Eye (tissue), 1 donor: ENCODE measurements around the gene RGMA.
"Not testable (repeated sequence)": the region's sequence is repeated elsewhere in the genome, so short reads cannot be mapped to it uniquely, and the experiment has no call there.

Experiments used
- DNase-seq: peaks from one replicate; pipeline ENCODE4 v3.0.0-alpha.2; 2015

Gene RGMA

GRCh38 chr15:93065641-93066045 is 23.4 kb downstream of the RGMA start:
- DNase-seq = no peak

- no peak for DNase-seq
Observed at GRCh38 chr15:93063796-93064690, 25.0 kb downstream of the RGMA start.

DNA sequence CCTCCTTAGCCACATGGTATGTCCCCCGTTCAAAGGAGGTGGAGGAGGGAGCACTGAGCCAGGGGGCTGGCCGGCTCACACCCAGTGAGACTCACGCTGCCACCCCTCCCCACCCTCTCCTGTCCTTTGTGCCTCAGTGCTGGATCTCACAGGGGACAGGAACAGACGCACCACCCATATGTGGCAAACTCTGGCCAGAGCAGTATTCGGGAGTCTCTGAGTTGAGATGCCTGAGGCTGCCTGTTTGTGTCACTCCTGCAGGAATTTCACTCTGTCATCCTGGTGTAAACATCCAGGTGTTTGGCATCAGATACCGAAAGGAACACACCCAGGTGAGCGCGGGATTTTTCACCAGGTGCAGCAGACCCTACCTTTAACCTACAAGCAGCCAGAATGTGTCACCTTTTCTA is 25.7 kb downstream of the RGMA start:
- DNase-seq = no peak

- DNase-seq = not testable (repeated sequence)
Observed at GRCh38 chr15:93062628-93063261, 26.3 kb downstream of the RGMA start.

- DNase-seq = peak; percentile 36
Observed at GRCh38 chr15:93060336-93061248, 28.4 kb downstream of the RGMA start.

- DNase-seq = no peak
Observed at GRCh38 chr15:93059442-93059841, 29.6 kb downstream of the RGMA start.

- DNase-seq = no peak
Observed at GRCh38 chr15:93058904-93059427, 30.0 kb downstream of the RGMA start.

DNA sequence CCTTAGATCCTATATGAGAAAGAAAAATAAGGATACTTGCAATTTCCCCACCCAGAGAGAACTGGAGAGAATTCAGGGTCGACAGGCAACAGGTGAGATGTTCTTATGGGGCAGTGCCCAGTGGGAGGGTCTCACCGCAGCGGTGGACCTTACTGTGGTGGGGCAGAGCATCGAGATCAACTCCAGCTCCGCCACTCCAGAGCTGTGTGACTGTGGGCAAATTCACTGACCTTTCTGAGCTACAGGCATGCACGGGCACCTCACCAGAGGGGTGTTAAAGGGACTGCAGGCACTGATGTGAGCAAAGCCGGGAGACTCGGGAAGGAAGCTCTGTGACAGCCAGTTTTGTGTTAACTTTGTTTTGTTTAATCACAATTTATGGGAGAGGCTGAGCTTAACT is 30.9 kb downstream of the RGMA start:
- no peak for DNase-seq

GRCh38 chr15:93057618-93058017 is 31.4 kb downstream of the RGMA start:
- DNase-seq = no peak

DNA sequence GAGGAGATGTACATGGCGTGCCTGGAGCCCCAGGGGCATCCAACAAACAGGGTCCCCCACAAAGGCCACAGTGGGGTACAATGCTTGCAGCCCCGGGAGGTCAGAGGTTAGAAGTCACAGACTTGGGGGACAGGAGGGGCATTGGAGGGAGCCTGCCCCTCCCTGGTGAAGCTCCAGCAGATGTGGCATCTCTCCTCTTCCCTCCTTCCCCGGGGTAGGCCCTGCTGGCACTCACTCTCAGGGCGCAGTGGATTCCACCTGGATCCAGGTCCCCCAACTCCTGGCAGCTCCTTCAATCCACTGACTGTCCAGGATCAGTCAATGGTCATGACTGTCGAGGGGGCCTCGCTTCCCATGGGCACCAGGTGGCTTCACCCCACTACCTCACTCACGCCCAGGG is 32.2 kb downstream of the RGMA start:
- DNase-seq = no peak

DNA sequence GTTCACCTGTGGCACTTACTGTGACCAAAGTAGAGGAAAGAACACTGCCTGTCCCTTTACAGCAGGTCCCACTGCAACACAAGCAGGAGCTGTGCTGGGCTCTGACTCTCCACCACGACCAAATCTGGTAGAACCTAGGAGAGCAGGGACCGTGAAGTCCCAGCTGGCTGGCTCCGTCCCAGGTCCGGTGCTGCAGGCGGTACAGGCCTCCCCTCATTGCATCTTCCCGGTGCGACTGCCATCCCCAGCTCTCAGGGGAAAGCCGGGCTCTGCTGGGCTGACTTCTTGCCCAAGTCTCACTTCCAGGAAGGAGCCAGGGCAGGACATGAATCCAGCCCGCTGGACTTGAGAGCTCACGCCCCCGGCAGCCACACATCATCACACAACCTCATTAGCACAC is 33.8 kb downstream of the RGMA start:
- no peak for DNase-seq

DNA sequence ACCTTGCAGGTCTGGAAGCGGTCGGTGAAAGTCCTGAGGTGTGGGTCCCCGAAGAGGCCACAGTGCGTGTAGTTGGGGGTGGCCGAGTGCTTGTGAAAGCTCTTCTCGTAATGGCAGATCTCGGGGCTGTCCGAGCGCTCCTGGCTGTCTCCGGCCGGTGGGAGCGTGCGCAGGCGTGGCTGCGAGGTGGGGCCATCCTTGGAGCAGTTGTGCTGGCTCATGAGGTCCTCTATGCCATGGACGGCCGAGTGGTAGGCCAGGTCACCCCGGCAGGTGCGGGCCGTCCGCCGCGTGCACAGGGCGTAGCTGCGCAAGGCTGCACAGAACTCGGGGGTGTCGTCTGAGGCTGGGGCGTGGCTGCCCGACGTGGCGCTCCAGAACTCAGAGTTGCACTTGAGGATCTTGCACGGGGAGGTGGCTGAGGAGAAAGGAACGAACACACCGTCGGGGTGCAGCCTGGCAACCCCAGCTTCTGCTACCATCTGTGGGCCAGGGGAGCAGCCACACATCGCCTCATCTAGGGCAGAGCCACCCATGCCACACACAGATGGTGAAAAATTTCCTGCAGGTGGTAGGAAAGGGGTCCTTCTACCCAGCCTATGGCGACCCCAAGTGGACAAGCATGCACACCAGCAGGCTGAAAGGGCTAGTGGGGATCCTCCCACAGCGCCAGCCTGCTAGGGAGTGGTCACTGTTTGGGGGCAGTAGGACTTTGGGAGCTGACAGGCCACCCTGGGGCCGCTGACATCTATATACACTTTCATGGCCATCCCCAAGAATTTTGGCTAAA is 36.7 kb downstream of the RGMA start:
- no peak for DNase-seq

DNA sequence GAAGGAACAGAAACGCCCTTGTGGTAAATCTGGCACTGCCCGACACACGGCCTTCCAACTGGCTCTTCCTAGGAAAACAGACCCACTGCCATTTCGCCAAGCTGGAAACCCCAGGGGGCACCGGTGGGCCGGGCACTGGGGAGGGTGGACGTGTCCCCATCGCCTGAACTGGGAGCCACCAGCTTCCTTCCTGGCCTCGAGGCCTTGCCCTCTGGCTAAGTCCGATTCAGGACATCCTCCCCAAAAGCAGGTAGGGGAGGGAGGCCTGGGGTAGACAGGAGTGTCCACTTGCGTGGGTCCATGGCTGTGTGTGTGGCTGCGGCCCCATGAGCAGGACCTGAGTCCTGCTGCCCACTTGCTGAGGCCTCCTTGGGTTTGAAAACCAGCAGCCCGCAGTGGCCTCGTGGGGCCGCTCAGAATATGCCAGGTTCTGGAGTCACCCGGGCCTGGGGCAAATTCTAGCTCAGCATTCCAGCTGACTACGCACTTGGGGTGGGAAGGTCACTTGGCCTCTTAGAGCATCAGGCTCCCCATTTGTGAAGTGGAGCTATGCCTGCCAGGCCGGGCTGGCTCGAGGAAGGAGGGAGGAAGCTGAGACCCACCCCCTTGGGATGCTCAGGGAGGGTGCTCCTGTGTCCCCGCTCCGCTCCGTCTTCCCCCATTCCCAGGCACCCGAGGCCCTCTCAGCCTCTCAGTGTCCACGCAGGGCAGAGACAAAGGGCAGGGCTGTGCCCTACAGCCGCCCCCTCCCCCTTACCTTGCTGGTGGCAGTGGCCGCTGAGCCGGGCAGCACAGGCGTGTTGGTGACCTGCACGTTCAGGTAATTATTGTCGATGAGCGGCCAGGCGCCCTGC is 37.5 kb downstream of the RGMA start:
- DNase-seq = no peak

- no peak for DNase-seq
Observed at GRCh38 chr15:93050648-93051047, 38.4 kb downstream of the RGMA start.

DNA sequence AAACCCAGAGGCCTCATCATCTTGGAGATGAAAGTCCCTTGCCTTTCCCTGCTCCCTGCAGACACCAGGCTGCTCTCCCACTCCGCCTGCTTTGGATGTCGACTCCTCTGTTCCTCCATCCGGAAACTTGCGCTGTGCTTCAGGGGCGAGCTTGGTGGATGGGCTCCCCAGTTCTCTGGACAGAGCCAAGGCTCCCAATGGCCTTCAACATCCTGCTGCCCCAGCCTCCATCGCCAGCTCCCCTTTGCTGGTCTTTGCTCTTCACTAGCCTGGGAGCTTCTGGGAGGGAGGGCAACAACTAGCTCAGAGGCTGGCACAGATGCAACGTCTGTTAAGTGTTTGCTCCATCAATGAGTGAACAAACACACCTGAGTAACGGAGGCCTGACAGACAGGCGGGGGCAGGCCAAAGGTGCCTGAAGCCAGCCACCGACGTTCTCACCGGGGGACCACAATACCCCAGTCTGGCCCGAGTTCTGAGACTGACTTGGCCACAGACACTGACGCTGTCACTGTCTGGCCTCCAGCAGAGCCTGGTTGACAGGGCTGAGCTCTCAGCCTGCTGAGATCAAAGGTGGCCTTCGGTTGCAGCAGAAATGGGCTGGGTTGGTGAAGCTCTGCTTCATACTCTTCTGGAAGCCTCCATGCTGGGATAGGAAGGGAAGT is 39.0 kb downstream of the RGMA start:
- no peak for DNase-seq

GRCh38 chr15:93049233-93049632 is 39.8 kb downstream of the RGMA start:
- no peak for DNase-seq

DNA sequence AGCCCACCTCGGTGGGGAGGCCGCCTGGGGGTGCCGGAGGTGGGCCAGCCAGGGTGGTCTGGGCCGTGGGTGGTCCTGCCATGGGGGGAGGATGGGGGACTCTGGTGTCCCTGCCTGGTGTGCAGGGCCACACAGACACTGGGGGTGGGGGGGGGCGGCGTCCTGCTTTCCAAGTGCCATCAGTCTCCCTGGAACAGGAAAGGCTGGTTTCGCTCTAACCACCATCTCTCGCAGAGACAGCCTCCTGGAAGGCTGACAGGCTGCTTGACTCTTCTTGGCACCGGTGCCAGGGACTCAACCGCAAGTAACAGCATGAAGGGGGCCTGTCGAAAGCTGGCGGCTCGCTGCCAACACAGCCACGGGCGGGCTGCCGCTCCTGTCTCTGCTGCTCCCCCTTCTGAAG is 40.3 kb downstream of the RGMA start:
- DNase-seq = no peak

- no peak for DNase-seq
Observed at GRCh38 chr15:93048426-93048721, 40.6 kb downstream of the RGMA start.

- no peak for DNase-seq
Observed at GRCh38 chr15:93047621-93048425, 41.2 kb downstream of the RGMA start.

GRCh38 chr15:93046721-93047120 is 42.3 kb downstream of the RGMA start:
- DNase-seq = no peak
